ENCODE data around the gene TFPI2.

The TFPI2 gene

GRCh38 chr7:93882468-93882867 lies 8.1 kb downstream of the TFPI2 start:
- H3K36me3 ChIP-seq (ENCODE audit: insufficient read depth) = no peaks in the 10 kb centered on the region
- H3K27ac ChIP-seq = no peak overlapping the region
- no peaks in the 10 kb centered on the region for H3K4me1 ChIP-seq (ENCODE audit: low read depth, poor library complexity, severe bottlenecking)
- no peak overlapping the region for H3K4me3 ChIP-seq (IDR thresholded peaks at IDR 0.05; ENCODE audit: insufficient read depth, low read depth, low read length)
- no peak overlapping the region for H3K9ac ChIP-seq
- H3K4me2 ChIP-seq = no peak overlapping the region
- H2AFZ ChIP-seq (ENCODE audit: low read depth) = no peak overlapping the region
- no peaks in the 10 kb centered on the region for H3K27me3 ChIP-seq (ENCODE audit: insufficient read depth, low read depth)
- H4K20me1 ChIP-seq (ENCODE audit: insufficient read depth) = no peaks in the 10 kb centered on the region
- no peak for TF ChIP-seq CTCF (conservative IDR thresholded peaks at IDR 0.05; ENCODE audit: low read depth, low read length)
- no peaks in the 10 kb centered on the region for H3K79me2 ChIP-seq (ENCODE audit: insufficient read depth, low read depth)

- Histone ChIP-seq H3K4me2 (no peak overlapping the region), H3K27ac (no peak overlapping the region), H3K36me3 (ENCODE audit: insufficient read depth) (no peaks in the 10 kb centered on the region), H4K20me1 (ENCODE audit: insufficient read depth) (no peaks in the 10 kb centered on the region), H2AFZ (ENCODE audit: low read depth) (no peak overlapping the region), H3K4me1 (ENCODE audit: low read depth, poor library complexity, severe bottlenecking) (no peaks in the 10 kb centered on the region), H3K9ac (no peak overlapping the region), H3K4me3 (IDR thresholded peaks at IDR 0.05; ENCODE audit: insufficient read depth, low read depth, low read length) (no peak overlapping the region), H3K79me2 (ENCODE audit: insufficient read depth, low read depth) (no peaks in the 10 kb centered on the region), H3K27me3 (ENCODE audit: insufficient read depth, low read depth) (no peaks in the 10 kb centered on the region)
- no peak for TF ChIP-seq CTCF (conservative IDR thresholded peaks at IDR 0.05; ENCODE audit: low read depth, low read length)
Observed at GRCh38 chr7:93879356-93879755, 11.2 kb downstream of the TFPI2 start.

- H3K9ac ChIP-seq = no peak overlapping the region
- H3K4me3 ChIP-seq (IDR thresholded peaks at IDR 0.05; ENCODE audit: insufficient read depth, low read depth, low read length) = no peak overlapping the region
- H3K27me3 ChIP-seq (ENCODE audit: insufficient read depth, low read depth) = no peaks in the 10 kb centered on the region
- no peak overlapping the region for H3K4me2 ChIP-seq
- H3K4me1 ChIP-seq (ENCODE audit: low read depth, poor library complexity, severe bottlenecking) = no peaks in the 10 kb centered on the region
- no peak overlapping the region for H3K27ac ChIP-seq
- H3K36me3 ChIP-seq (ENCODE audit: insufficient read depth) = no peaks in the 10 kb centered on the region
- no peak overlapping the region for H2AFZ ChIP-seq (ENCODE audit: low read depth)
- H3K79me2 ChIP-seq (ENCODE audit: insufficient read depth, low read depth) = no peaks in the 10 kb centered on the region
- no peaks in the 10 kb centered on the region for H4K20me1 ChIP-seq (ENCODE audit: insufficient read depth)
- TF ChIP-seq CTCF (conservative IDR thresholded peaks at IDR 0.05; ENCODE audit: low read depth, low read length) = no peak
Observed at GRCh38 chr7:93877742-93878141, 12.8 kb downstream of the TFPI2 start.

- Histone ChIP-seq H3K79me2 (ENCODE audit: insufficient read depth, low read depth) (no peaks in the 10 kb centered on the region), H3K27me3 (ENCODE audit: insufficient read depth, low read depth) (no peaks in the 10 kb centered on the region), H3K4me2 (no peak overlapping the region), H3K4me3 (IDR thresholded peaks at IDR 0.05; ENCODE audit: insufficient read depth, low read depth, low read length) (no peak overlapping the region), H2AFZ (ENCODE audit: low read depth) (no peak overlapping the region), H3K4me1 (ENCODE audit: low read depth, poor library complexity, severe bottlenecking) (no peaks in the 10 kb centered on the region), H3K27ac (no peak overlapping the region), H3K36me3 (ENCODE audit: insufficient read depth) (no peaks in the 10 kb centered on the region), H3K9ac (no peak overlapping the region), H4K20me1 (ENCODE audit: insufficient read depth) (no peaks in the 10 kb centered on the region)
- TF ChIP-seq CTCF (conservative IDR thresholded peaks at IDR 0.05; ENCODE audit: low read depth, low read length) = no peak
Observed at GRCh38 chr7:93873998-93874574, 16.5 kb downstream of the TFPI2 start.
